HL-60/S4 treated with phorbol 12-myristate 13-acetate at 8.2 ng/mL for 4 days and 3 days (cell line): ENCODE results near the gene EIF4G1.

Experiments
- in situ Hi-C: fragments of 300-500 bp; cut with MboI; formaldehyde crosslinking; loops from 2 replicates; pipeline ENCODE4 v1.15.0; 2022; ENCODE audit warnings: low sequenced_read_pairs

The EIF4G1 gene

DNA sequence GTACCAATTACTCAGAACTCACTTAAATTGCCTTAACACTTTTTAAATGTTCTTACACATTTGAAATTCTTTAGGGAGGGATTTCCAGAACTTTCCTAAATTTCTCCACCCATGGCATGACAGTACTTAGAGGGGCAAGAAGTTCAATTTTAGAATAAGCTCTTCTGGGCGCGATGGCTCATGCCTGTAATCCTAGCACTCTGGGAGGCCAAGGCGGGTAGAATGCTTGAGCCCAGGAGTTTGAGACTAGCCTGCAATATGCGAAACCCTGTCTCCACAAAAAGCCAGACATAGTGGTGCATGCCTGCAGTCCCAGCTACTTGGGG is 33.6 kb downstream of the EIF4G1 start:
- in situ Hi-C loops = no loop called here

DNA sequence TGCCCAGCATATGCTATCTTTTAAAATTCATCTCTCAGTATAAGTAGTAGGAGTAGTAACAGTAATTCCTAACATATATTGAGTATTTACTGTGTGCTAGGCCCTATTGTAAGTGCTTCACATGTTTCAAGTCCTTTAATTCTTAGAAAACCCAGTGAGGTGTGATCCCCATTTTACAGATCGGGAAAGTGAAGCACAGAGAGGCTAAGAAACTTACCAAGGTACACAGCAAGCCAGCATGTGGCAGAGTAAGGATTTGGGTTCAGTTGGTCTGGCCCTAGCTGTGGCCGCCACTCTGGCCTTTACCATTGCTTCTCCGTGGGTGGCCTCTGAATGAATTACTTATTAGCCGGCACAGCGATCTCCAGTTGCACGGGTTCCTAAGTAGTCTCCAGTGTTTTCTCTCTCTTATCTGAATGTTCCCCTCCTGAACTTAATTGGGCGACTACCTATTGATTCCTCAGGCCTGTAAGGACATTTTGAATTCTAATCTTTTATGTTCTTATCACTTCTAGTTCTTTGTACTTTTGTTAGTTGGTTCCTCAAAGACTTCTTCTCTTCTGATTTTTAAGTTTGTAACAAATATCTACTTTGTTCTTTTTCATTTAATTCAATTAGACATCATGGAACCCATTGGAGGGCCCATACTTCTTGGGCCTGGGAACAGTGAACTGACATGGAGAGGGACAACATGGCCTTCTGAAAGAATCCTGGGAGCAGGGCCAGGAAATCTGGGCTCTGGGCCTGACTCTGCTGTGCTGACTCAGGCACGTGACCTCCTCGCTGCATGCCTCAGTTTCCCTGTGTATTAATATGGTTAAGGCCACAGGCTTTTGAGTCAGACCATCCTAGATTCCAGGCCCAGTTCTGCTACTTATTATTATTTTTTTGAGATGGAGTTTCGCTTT is 35.4 kb downstream of the EIF4G1 start:
- in situ Hi-C loops = no loop called here

DNA sequence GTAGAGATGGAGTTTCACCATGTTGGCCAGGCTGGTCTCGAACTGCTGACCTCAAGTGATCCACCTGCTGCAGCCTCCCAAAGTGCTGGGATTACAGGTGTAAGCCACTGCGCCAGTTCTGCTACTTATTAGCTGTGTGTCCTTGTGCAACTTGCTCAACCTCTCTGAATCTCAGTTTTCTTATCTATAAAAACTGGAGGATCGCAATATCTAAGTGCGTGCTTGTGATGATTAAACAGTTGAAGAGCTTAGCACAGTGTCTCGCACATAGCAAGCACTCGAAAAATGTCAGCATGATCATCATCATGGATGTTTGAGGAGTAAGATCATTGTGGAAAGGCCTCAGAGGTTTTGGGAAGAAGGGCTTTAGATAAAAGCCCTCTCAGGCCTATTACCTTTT is 36.2 kb downstream of the EIF4G1 start:
- in situ Hi-C loops = no loop called here

DNA sequence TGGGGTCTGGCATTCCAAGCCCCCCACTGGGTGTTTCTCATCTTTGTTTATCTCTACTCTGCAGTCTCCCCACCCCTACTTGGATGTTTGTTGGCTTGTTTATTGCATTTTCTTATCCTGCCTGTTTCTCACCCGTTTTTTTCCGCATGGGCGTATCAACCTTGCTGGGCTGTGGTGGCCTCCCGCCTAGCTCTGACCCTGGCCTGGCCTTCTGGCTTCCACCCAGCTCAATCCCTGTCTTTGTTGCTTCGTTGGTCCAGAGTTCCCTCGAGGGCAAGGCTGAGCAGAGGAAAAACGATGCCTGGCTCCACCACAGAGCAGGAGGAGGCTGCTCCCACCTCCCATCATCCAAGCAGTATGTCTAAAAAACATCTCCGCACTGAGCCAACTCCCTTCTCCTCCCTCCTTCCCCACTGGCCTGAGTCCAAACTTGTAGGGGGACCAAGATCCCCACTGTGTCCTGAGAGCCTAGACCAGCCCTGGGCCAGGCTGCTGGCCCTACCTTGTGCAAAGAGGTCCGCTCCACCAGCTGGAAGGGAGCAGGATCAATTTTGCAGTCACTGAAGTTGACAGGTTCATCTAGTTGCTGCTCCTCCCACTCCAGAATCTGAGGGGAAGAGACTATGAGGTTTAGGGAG is 37.2 kb downstream of the EIF4G1 start:
- in situ Hi-C loops = no loop called here

DNA sequence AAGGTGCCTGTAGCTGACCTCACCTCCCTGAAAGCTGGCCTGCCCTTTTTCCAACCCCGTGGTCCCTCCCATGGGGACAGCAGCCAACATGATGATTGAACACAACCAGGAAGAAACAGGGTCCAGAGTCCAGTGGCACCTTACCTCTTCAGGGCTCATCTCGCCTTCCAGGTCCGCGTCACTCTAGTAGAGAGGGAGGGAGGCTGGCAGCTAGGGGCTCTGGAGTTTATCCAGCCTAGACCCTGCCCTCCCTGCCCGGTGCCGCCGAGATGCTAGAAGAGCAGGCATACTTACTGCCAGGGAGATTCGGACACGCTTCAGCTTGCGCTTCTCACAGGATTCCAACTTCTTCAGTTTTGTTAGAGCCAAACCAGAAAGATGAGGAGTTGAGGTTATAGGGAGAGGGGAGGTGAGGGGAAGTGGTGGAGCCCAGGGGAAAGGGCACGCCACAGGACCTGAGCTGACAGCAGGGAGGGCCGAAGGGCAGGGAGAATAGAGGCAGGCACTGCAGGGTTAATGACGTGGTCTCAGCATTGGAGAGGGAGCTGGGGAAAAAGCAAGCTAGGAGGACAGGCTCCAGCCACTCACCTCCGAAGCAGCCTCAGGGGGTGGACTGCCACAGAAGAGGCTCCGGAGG is 37.9 kb downstream of the EIF4G1 start:
- in situ Hi-C loops = no loop called here

DNA sequence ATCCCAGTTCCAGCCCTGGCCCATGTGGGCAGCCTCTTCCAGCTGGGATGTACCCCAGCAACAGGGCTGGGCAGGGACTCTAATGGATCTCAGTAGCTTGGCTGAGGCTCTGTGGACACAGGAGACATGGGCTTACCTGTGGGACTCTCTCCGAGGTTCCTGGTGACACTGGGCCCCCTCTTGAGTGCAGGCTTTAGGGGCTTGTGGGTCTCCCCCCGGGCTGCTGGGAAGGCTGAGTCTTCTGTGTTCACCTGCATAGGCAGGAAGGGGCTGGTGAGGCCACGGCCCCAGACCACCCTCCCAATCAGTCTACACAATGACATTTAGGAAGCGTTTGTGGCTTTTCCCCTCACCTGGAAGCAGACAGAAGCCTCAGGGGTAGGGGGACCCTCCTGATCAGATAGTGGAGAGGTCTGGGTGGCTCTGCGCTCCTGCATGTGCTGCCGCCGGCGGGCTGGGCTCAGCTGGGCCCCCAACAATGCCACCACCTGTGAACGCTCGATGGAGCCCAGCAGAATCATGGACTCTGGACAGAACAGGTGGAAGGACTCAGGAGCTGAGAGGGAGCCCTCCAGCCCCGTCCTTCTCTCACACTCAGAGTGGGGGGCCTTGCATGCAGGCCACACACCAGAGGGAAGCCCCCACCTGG is 38.6 kb downstream of the EIF4G1 start:
- in situ Hi-C loops = no loop called here

DNA sequence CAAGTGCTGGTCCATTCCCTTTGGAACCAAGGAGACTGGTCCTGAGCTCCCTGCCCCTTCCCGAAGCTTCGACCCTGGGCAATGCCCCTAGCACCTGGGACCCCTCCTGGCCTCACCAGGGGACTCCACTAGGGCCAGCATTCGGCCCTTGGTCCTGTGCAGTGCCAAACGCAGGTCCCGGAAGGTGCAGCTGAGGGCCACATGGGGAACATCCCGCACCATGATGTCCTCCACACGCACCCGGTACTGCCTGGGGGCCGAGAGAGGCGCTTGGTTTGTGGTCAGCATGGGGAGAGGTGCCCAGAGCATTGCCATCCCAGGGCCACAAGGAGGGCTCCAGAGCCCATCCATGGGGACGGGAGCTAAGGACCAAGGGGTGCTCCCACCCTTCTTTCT is 39.1 kb downstream of the EIF4G1 start:
- in situ Hi-C loops = no loop called here

DNA sequence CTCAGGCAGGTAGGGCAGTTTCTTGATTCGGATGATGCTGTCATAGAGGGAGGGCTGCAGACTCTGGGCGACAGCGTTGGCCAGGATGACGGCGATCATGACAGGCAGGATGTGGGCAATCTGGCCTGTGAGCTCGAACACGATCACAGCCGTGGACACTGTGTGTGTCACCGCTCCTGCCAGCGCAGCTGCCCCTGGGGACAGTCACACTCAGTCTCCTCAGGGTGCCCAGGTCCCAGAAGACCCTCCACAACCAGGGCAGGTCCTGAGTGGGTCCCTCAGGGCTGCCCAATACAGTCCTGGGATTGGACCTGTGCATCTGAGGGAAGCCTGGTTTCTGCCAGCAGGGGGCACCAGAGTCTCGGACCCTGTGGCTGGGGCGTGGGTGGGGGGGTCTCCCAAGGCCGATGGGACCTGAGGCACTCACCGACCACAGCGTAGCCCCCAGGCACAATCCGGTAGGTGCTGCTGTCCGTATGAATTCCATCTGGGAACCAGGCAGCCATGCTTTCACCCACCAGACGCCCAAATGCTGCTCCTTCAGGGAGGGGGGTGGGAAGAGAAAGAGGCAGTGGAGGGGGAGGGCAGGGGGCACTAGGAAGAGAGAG is 39.8 kb downstream of the EIF4G1 start:
- in situ Hi-C loops = no loop called here

DNA sequence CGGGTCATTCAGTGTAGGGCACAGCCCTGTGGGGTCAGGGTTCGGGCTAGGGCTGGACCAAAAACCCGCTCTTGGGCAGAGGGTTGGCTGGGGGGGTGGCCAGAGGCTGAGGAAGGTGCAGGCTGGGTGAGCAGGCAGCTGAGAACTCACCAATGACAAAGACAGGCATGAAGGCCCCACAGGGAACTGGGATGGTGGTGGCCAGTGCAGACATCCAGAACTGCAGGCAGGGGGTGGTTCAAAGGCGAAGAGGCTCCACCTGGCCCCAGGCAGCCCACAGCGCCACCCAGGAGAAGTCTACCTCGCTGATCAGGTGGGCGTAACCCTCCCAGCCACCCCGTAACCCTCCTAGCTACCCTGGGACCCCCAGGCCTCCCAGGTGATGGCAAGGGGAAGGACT is 40.3 kb downstream of the EIF4G1 start:
- in situ Hi-C loops = no loop called here

DNA sequence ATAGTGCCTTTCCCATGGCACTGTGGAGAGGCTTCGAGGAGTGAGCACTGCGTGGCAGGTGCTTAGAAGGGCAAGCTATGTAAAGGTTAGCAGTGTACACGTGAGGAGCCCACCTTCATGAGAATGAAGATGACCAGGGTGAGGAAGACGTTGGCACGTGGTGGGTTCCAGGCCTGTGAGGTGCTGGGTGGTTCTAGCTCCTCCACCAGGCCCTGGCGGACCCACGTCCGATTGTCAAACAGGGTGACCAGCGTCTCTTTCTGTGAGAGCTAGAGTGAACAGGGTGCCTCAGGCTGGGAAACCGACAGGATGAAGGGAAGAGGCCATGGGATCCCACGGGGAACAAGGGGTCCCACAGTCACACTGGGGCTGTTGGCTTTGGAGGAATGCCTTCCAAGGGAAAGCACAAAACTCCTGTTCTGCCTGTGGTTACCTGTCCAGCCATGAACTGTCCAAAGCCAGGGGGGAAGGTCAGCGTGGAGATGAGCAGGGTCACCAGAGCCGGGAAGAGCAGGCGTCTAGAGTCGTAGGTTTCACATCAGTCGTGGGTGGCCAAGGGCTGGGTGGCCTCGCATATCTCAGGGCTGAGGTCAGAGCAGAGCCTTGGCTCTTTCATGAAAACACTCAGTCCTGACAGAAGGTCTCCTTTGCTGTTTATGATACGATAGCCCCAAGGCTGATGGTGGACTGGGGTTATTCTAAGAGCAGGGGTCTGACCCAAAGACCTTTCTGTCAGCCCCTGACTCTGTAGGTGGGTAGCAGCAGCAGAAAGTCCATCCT is 41.0 kb downstream of the EIF4G1 start:
- in situ Hi-C loops = no loop called here

DNA sequence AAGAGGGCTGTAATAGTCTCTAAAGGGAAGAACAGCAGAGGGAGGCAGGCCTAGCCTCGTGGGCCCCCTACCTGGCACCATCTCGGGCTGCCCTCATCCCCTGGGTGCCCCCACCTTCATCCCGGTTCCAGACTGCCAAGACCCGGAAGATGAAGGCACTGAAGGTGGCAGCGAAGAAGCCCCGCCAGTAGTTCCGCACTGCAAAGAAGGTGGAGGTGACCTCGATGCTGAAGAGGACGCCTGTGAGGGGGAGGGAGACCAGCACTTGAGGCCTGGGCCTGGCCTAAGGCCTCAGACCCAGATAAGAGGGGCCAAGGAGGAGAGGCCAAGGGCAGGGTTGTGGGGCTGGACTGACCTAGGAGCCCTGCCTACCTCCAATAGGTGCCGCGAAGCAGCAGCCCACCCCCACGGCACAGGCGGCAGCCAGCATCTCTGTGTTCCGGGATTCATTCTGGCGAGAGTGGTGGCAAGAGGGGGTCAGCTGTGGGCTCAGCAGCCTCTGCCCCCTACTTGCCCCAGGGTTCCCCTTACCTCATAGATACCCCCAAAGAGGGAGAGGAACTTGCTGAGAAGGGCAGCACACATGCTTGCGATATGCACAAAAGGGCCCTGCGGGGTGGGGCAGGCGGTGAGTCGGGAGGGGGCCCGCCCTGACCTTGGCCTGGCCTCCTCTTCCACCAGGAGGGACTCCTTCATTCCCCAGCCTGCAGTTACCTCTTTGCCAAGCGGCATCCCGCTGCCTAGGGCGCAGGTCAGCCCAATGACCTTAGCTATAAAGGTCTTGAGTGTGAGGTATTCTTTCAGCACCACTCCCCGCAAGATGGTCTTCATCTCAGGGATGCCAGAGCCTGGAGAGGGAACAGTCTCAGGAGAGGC is 43.1 kb downstream of the EIF4G1 start:
- in situ Hi-C loops = no loop called here

DNA sequence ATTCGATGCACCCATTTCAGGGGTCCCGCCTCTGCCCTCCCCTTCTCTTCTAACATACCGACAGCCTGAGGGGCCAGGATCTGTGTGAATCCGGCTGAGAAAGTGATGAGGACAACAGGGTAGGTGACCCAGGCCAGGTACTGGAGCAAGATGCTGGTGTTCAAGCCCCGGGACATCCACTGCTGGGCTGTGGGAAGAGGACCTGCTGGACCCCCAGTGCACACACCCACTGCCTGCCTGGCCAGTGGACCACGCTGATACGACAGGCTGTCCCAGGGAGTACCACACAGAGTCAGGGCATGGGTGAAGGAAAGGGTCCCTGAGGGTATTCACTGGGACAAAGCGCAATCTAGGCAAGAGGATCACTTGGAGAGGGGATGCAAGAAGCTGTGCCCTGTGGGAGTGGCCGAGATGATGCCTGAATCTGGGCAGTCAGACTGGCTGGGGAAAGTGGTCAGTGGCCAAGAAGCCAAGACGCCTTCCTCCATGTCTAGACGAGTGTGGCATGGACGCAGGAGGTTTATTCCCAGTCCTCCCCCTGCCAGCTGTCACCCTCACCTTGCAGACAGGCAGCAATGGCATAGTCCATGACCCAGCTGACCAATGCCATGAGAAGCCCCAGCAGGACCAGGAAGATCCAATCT is 43.8 kb downstream of the EIF4G1 start:
- in situ Hi-C loops = no loop called here

DNA sequence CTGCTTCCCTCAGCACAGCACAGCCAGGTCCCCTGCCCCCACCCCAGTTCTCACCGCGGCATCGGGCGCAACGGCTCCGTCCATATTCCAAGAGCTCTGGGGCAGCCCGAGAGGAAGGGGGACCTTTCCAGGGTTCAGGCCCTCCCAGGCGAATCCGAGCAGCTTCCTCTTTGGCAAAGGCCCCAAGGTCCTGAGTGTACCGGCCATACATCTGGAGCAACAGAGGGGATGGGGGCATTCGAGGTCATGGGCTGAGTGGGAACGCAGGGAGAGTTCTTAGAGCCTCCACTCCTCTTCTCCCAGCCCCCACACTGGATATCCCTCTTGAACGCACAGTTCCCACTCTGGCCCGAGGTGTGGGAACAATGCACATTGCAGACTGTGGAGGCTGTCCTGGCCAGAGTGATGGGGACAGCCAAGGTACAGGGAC is 44.5 kb downstream of the EIF4G1 start:
- in situ Hi-C loops = no loop called here

DNA sequence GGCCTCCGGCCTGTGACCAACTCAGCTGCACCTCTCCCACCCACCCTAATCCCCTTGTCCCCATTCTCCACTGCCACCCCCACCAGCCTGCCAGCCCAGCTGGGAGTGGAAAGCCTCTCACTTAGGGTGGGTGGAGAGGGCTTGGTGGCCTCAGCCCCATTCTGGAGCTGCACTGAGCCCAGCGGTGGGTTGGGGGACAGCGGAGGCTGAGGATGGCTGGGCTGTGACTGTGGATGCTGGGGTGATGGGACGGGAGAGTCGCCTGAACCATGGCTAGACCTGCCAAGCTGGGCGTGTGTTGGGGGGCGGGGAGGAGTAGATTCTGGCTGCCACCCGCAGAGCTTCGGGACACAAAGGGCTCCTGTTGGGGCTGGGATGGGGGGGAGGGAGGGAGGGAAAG is 45.2 kb downstream of the EIF4G1 start:
- in situ Hi-C loops = no loop called here

DNA sequence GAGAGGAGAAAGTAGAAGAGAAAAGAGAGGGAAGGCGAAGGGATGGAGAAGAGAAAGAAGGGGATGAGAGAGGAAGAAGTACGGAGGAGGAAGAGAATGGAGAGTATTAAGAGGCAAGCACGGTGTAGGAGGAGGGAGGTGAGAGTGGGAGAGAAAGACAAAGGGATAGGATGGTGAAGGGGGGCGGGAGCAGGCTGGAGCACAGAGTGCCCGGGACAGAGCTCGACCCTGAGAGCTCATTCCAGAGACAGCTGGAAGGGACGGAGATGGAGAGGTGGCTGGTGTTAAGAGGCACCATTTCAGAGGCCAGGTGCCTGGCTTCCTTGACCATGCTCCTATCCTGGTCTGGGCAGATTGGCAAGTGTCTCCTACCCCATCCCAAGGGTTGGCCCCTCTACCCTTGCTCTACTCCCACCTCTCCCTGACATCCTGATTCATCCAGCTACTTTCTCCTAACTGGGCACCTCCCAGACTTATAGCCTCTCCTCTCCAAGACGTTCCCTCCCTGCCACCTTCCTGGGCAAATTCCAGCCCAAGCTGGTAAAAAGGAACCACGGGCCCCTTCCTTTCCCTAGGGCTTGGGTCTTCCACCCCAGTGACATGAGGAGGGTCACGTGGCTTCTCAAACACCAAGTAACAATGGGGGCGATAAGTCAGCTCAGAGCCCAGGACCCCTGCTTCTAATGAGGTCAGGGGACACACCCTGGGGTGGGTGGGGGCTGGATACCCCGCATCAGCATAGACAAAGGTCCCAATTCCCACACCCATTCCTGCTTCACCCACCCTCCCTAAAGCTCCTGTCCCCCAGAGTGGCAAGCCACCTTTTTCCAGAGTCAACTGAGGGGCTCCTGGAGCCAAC is 45.9 kb downstream of the EIF4G1 start:
- in situ Hi-C loops = no loop called here

DNA sequence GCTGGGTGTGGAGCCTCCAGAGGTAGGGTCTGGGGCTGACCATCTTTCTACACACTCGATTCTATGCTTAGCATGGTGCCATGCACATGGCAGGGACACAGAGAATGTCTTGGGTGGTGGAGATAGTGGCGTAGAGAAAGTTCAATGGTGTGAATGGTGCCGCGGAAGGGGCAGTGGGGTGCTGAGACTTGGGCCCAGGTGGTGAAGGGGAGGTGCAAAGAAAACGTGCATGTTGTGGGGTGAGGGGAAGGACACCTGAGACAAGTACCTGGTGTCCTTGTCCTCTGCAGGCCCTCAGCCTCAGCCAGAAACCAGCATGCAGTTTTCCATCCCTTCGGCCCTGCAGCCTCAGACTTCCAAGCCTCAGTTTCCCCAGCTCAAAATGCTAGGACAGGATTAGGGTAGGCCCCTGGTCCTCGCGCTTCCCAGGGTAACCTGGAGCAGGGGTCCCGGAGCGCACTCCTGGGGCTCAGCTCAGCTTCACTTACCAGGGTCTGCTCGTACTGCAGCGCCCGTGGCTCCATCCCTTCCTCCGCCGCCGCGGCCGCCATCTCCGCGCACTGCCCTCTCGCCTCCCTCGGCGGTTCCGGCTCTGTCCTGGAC is 46.6 kb downstream of the EIF4G1 start:
- in situ Hi-C loops = no loop called here

DNA sequence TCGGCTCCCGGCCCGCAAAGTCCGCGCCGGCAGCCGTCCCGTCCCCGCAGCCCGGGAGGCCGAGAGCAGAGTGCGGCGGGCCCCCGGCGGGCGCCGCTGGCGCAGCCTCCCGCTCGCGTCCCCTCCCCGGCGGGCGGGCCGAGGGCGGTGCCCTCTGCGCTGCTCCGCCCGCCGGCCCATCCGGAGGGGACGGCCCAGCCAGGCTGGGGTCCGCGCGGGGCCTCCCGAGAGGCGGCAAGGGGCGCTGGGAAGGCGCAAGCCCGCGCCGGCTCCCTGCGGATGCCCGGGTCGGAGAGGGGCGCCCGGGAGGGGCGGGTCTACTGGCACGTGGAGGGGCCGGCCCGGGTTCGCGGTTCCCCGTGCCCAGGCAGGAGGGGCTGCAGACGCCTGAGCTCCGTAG is 47.1 kb downstream of the EIF4G1 start, which contains the start of the genes CLCN2 and POLR2H:
CLCN2 (minus strand) TSS at position 74 of the 400 bp plus-strand sequence. CDS start 126 bp downstream, outside the sequence.
POLR2H (plus strand) TSS at position 179 of the 400 bp plus-strand sequence. CDS start 1,783 bp downstream, outside the sequence.
- in situ Hi-C loops = no loop called here
